ENCODE measurements around the gene ISX.

DNA sequence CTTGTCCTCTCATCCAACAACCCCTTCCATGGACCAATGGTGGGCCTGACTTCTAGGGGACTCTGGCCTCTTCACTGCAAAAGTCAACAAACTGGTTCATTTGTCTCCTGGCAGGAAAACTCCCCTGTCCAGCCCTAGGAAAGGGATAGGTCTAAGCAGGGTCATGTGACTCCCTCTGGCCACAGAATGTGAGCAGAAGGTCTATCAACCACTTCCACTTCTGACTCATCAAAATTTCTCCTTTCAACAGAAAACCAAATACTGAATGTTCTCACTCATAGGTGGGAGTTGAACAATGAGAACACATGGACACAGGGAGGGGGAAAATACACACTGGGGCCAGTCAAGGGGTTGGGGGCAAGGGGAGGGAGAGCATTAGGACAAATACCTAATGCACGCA is 1.3 kb upstream of the ISX start:
- TF ChIP-seq EZH2 (IDR thresholded peaks at IDR 0.05) (no peak), POLR2AphosphoS5 (IDR thresholded peaks at IDR 0.05; ENCODE audit: borderline replicate concordance, low read depth, low read length) (no peak), FOXP2 (optimal IDR thresholded peaks at IDR 0.05; ENCODE audit: control extremely low read depth, extremely low read length, insufficient read depth) (no peak)
